HG02943 (cell line): ENCODE measurements around the gene CD58.

Experiments used
- ATAC-seq: cut with Tn5 transposase; IDR thresholded peaks from one replicate; pipeline ENCODE4 v1.9.1; 2021; ENCODE audit warnings: mild to moderate bottlenecking, low read depth, moderate library complexity; ENCODE audit not compliant: unreplicated experiment

CD58 gene

GRCh38 chr1:116478621-116479020 lies 92.2 kb downstream of the CD58 start:
- no peak for ATAC-seq

GRCh38 chr1:116477429-116477828 lies 93.4 kb downstream of the CD58 start:
- no peak for ATAC-seq

- ATAC-seq, result no peak
Measured at GRCh38 chr1:116476321-116476720, 94.5 kb downstream of the CD58 start.

- no peak for ATAC-seq
Measured at GRCh38 chr1:116475850-116476218, 95.0 kb downstream of the CD58 start.

- ATAC-seq, result no peak
Measured at GRCh38 chr1:116474921-116475849, 95.6 kb downstream of the CD58 start.

GRCh38 chr1:116472431-116472961 lies 98.3 kb downstream of the CD58 start:
- ATAC-seq, result no peak

GRCh38 chr1:116471241-116471640 lies 99.6 kb downstream of the CD58 start:
- no peak for ATAC-seq

- ATAC-seq, result no peak
Measured at GRCh38 chr1:116470671-116471070, 100.2 kb downstream of the CD58 start.

- ATAC-seq, result no peak
Measured at GRCh38 chr1:116466810-116467557, 103.8 kb downstream of the CD58 start.

GRCh38 chr1:116465845-116466685 lies 104.8 kb downstream of the CD58 start:
- no peak for ATAC-seq

GRCh38 chr1:116465477-116465844 lies 105.4 kb downstream of the CD58 start:
- no peak for ATAC-seq
